Lower lobe of right lung (tissue), 2 donors: ENCODE measurements around the gene EML2. TPM values are rescaled to one million over a fixed set of nuclear protein-coding genes. Genes with fewer than 3 reads are reported as not detected.

Source experiments
- ATAC-seq, 2 donors: fragments of 200-7000 bp; cut with Tn5 transposase; one replicate each; pipeline ENCODE4 v1.9.1; 2020 to 2022; ENCODE audit warnings: mild to moderate bottlenecking in 2 of 2, moderate library complexity in 2 of 2
- DNase-seq: peaks from one replicate; pipeline ENCODE4 v3.0.0-alpha.2; 2020
- H3K27ac ChIP-seq: fragments of 200-600 bp; one replicate; pipeline ENCODE4 v1.8.0; 2022
- H3K27me3 ChIP-seq: fragments of 200-600 bp; one replicate; pipeline ENCODE4 v1.8.0; 2022; ENCODE audit warnings: low read depth
- H3K36me3 ChIP-seq: fragments of 200-600 bp; one replicate; pipeline ENCODE4 v1.8.0; 2022; ENCODE audit warnings: mild to moderate bottlenecking
- H3K4me1 ChIP-seq: fragments of 200-600 bp; one replicate; pipeline ENCODE4 v1.8.0; 2022
- H3K4me3 ChIP-seq: fragments of 200-600 bp; one replicate; pipeline ENCODE4 v1.8.0; 2022; ENCODE audit warnings: mild to moderate bottlenecking
- H3K9me3 ChIP-seq: fragments of 200-600 bp; one replicate; pipeline ENCODE4 v1.8.0; 2022
- CTCF ChIP-seq: fragments of 200-600 bp; IDR thresholded peaks from one replicate; pipeline ENCODE4 v1.8.0; 2022; ENCODE audit warnings: antibody characterized with exemption, mild to moderate bottlenecking
- intact Hi-C: fragments of 100-400 bp; cut with DNase I; formaldehyde crosslinking; loops from one replicate; pipeline ENCODE4 v1.11.0; 2022
- total RNA-seq: library from RNA; stranded (reverse); fragmentation: NEBNext Ultra II Directional; extraction: Animal tissue kit (Norgen Biotek cat#: 25700); gene quantifications from one replicate; pipeline ENCODE4 v1.2.1, GENCODE V29; 2021
- donor health status: DM: no; HTN: yes; CAD: no; lungs with severe emphysema.

Gene EML2
- total RNA-seq, 1 donor from 2014 or later: 51.4 TPM

GRCh38 chr19:45607071-45608029 lies 31.8 kb downstream of the EML2 start:
- TF ChIP-seq CTCF: peak; percentile 84
- H3K4me3 ChIP-seq: peak overlapping the region; percentile 38
- intact Hi-C loops: no loop called here

GRCh38 chr19:45601524-45602374 lies 37.4 kb downstream of the EML2 start, which contains the start of gene GPR4:
Gene GPR4 (minus strand): TSS chr19:45602212. CDS start chr19:45591866, 10,346 bp downstream.
- intact Hi-C loops: no loop called here

More at GRCh38 chr19:45607071-45608029, 31.8 kb downstream of the EML2 start:
- Histone ChIP-seq H3K27me3 (peaks cover 15% of the 10 kb centered on the region), H3K27ac (peak overlapping the region; percentile 50), H3K4me1 (peaks cover 10% of the 10 kb centered on the region), H3K9me3 (no peaks in the 10 kb centered on the region), H3K36me3 (peaks cover 34% of the 10 kb centered on the region)
- peak; percentile 78 for DNase-seq
- peak; percentile 88 for ATAC-seq

GRCh38 chr19:45601115-45601514 lies 38.1 kb downstream of the EML2 start:
- ATAC-seq: no peak
- Histone ChIP-seq H3K9me3 (no peaks in the 10 kb centered on the region), H3K27ac (peak overlapping the region; percentile 68), H3K4me1 (peaks cover 41% of the 10 kb centered on the region), H3K4me3 (peak overlapping the region; percentile 61), H3K36me3 (no peaks in the 10 kb centered on the region), H3K27me3 (peaks cover 62% of the 10 kb centered on the region)
- DNase-seq: no peak
- intact Hi-C loops: no loop called here
- no peak for TF ChIP-seq CTCF

More at GRCh38 chr19:45601524-45602374, 37.4 kb downstream of the EML2 start, which contains the start of gene GPR4:
- TF ChIP-seq CTCF: no peak
- no peak for DNase-seq
- peak; percentile 61 to 62 for ATAC-seq
- H3K27ac ChIP-seq: peak within 1 kb of the TSS; percentile 68
- H3K27me3 ChIP-seq: peaks cover 62% of the 10 kb centered on the region
- H3K36me3 ChIP-seq: no peaks in the 10 kb centered on the region
- no peaks in the 10 kb centered on the region for H3K9me3 ChIP-seq
- H3K4me1 ChIP-seq: peaks cover 41% of the 10 kb centered on the region
- H3K4me3 ChIP-seq: peak within 1 kb of the TSS; percentile 61

- H3K27ac ChIP-seq: peak overlapping the region; percentile 38
- ATAC-seq (no peak), DNase-seq (no peak)
- intact Hi-C loops: no loop called here
- H3K4me3 ChIP-seq: peak overlapping the region; percentile 61
- peaks cover 41% of the 10 kb centered on the region for H3K4me1 ChIP-seq
- H3K36me3 ChIP-seq: no peaks in the 10 kb centered on the region
- H3K9me3 ChIP-seq: no peaks in the 10 kb centered on the region
- TF ChIP-seq CTCF: no peak
- H3K27me3 ChIP-seq: peaks cover 62% of the 10 kb centered on the region
Observed at GRCh38 chr19:45600340-45600885, 38.8 kb downstream of the EML2 start.

GRCh38 chr19:45599286-45599685 lies 39.9 kb downstream of the EML2 start:
- H3K36me3 ChIP-seq: no peaks in the 10 kb centered on the region
- DNase-seq (no peak), ATAC-seq (no peak)
- H3K27ac ChIP-seq: peak overlapping the region; percentile 38
- no peaks in the 10 kb centered on the region for H3K9me3 ChIP-seq
- H3K27me3 ChIP-seq: peaks cover 62% of the 10 kb centered on the region
- TF ChIP-seq CTCF: no peak
- peaks cover 41% of the 10 kb centered on the region for H3K4me1 ChIP-seq
- H3K4me3 ChIP-seq: peak overlapping the region; percentile 61
- intact Hi-C loops: no loop called here
